Measurements from ENCODE around the gene TTYH2.
"Not testable (repeated sequence)": the region's sequence is repeated elsewhere in the genome, so short reads cannot be mapped to it uniquely, and the experiment has no call there.

Gene TTYH2

DNA sequence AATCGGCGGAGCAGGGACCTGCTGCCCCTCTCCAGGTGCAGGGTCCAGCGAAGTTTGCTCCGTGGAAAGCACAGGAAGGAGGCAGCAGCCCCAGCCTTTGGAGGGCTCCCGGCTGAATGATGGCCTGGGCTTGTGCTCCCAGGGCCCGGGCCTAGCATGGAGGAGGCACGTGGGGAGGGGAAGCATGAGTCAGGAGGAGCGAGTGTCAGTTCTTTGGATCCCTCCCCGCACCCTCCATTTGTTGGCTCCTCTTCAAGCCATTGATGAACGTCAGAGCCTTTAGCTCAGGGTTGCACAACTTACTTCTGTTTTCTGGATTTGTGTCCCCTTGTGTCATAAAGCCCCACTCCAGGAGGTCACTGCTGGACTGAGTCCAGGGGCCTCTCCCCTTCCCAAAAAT lies 25.8 kb downstream of the TTYH2 start:
- no peak for DNase-seq

DNA sequence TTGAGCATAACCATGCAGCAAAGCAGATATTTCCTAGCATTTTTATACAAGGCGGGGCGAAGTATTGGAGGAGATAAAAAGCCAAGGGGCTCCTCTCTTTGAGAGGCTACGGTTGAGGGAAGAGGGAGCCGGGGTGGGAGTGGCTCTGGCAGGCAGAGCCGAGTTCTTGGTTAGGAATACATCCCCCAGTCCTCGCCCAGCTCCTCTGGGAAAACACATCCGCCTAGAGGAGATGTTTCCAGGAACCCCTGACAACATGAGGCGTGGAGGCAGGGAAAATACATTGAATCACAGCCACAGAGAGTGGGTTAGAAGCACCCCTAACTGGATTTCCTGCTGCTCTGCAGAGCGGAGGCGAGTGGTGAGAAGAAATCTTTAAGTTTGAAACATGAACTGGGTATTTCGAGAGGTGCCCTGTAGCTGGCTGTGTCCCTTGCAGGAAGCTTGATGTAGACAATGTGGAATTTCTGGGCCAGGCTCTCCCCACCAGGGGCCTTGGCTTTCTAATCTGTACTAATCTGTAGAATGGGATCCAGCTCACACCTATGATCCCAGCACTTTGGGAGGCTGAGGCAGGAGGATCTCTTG lies 27.3 kb downstream of the TTYH2 start:
- no peak for DNase-seq

DNA sequence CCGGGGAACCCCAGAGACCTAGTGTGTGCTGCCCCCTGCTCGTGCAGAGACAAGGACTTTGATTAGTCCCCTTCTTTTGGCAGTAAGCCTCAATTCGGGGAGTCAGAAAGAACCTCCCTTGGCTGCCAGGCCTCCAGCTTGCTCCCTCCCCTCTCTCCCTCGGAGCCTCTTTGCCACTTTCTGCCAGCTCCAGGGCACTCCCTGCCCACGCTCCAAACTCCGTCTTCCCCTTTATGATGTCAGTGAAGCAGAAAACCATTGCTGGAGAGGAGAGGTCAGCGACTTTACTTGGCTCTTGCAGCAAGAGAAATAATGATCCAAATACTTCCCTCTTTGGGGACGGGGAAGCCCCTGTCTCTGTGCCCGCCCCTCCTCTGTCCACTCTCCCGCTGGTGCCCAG lies 28.1 kb downstream of the TTYH2 start:
- no peak for DNase-seq

DNA sequence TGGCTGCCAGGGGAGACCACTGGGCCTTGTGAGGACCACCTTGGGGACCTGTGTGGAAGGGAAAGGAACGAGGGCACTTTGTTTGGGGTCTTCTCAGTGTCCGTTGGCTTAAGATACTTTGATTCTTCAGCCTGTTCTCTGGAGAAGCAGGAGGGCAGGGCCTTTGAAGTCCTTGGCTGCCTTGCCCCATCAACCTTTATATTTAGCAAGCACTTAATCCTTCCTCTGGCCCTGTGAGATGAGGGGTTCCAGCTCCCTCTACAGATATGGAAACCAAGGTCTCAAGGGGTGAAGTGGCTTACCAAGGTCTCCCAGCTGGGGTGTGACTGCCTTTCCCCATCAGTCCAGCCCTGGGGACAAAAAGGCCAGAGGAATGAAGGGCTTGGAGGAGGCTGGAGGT lies 28.5 kb downstream of the TTYH2 start:
- DNase-seq: no peak

DNA sequence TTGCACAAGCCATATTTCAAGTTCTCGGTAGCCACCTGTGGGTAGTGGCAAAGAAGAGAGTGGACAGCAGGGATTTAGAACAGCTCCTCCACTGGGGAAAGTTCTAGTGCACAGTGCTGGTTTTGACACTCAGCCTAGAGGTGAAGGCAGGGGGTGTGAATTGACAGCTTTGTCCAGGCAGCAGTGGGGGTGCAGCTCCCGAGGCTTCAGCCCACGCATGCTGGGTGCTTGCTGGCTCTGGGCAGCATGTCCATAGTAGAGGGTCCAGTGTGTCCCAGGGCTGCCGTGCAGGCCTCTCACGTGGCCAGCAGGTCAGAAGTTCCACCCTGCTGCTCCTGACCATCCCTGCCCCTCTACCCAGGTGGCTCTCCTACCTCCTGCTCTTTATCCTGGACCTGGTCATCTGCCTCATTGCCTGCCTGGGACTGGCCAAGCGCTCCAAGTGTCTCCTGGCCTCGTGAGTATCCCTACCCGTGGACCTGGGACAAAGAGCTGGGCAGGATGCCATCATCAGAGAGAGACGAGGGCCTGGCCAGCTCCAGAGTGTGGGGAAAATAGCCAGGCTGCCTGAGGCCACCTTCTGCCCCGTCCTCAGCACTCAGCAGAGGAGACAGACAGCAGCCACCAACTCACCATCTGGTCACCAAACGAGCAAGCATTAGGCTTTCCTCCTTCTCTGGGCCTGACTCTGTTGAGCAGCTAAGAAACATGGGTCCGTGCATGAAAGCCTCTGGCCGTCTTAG lies 29.8 kb downstream of the TTYH2 start:
- DNase-seq: no peak

DNA sequence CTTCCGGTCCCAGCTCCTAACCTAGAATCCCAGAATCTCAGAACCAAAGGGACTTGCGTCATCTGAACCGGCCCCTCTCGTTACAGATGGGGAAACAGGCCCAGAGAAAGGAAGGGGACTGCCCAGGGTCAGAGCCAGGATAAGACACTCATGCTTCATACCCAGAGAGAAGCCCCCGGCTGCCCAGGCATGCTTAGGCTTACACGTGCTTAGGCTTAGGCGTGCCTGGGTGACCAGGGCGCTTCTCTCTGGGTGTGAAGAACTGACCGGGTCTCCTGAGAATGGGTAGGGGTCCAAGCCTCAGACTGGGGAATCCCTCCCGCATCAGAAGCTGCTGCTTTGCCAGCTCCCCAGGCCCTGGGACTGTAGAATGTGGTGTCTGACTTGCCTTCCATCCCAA lies 30.8 kb downstream of the TTYH2 start:
- DNase-seq: no peak

DNA sequence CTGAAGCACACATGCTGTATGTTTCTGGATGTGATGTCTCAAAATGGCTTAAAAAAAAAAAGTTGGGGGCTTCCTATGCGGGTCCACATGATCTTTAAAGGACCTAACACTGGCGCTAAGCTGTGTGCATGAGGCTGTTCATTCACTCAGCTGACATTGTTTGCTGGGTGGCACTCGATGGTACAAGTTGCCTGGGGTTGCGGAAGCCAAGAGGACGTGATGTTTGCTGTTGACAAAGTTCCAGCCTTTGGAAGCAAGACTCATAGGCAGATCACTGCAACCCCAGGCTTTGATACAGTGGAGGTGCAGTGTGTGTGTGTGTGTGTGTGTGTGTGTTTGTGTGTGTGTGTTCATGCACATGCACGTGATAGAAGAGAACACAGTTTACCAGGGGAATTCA lies 31.2 kb downstream of the TTYH2 start:
- no peak for DNase-seq

DNA sequence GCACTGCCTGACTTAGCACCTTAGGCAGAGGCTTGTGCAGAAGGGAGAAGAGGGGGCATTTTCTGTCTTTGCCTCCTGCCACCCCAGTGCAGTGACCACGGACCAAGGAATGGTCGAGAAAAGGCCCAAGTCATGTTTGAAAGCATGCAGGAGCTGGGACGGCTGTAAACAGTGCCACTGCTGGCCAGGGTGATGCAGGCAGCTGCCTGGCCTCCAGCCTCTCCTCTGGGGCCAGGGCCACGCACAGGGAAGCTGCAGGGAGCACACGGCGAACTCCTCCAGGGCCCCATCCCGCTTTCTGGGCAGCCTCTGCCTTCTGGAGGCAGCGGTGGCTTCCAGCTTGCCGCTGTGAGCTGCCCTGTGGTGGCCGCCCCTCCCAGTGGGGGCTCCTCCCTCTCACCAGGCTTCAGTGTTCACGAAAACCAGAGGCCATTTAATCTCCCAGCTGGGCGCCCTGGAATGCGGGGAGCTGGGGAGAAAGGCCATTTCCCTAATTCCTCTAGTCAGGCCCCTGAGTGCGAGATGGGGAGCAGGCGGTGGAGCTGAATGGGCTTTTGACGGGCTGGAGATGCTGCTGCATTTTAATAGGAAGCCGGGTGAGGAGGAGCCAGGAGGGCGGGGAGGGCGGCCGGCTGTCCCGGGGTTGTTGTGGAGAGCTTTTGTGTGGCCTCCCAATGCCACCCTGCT lies 31.9 kb downstream of the TTYH2 start:
- DNase-seq: no peak

DNA sequence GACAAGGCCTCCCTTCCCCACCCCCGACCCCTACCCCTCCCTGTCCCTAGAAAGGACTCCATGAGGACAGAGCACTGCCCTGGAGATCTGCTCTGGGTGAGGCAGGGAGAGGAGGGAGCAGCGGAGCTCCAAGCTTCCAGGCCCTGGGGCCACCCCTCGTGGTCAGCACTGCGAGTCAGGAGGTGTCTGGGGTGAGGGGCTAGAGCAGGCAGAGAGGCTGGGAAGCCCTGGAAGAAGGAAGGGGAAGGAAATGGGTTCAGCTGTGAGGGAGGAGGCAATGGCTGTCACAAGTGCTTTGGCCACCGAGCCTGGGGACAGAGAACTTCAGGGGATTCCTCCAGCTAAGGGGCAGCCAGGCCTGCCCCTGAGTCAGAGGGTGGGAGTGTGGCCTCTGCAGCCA lies 32.5 kb downstream of the TTYH2 start:
- DNase-seq: no peak

DNA sequence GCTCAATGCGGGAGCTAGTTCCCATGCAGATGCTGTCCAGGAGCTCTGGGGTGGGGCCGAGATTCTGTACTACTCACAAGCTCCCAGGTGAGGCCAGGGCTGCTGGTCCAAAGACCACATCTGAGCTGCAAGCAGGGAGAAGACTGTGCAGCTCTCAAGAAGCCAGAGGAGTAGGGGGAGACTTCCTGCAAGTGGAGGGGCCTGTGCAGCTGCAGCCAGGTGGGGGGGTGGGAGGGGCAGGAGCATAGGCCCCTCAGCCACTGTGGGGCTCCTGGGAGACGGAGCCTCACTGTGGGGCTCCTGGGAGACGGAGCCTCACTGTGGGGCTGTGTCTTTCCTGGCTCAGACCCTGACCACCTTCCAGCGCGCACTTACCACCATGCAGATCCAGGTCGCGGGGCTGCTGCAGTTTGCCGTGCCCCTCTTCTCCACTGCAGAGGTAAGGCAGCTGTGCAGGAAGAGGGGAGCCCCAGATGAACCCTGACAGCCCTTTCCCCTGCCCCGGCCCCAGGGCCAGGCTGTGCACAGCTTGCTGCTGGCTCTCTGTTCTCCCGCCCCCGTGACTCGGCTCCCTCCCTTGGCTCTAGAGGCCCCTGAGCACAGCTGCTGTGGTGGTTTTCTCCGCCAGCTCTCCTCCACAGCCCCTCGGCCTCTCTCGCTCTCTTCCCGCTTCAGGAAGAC lies 36.4 kb downstream of the TTYH2 start:
- no peak for DNase-seq

DNA sequence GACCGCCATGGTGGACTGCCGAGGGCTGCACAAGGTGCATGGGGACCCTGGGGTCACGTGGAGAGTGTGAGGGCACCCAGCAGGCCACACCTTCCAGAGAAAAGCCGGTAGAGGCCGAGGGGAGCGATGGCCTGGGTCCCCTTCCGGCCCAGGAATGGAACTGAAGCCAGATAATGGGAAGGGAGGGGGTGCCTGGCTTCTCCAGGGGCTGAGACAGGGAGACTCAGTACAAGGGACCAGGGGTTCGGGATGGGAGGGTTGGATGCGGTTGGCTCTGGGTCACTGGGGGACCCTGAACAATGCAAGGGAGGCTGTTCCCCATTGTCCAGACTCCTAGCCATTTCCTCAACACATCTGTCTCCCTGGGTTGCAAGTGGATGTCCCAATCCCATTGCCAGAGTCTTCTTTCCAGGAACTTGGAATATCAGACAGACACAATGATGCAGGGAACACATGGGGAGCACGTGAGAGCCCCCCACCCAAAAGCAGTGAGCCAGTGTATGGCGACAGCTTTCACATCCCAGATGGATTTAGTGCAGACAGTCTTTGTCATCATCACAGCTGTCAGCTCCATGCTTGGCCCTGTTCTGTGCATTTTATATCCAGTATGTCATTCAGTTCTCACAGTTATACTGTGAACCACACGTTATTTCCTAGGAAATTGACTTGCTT lies 37.1 kb downstream of the TTYH2 start:
- no peak for DNase-seq

DNA sequence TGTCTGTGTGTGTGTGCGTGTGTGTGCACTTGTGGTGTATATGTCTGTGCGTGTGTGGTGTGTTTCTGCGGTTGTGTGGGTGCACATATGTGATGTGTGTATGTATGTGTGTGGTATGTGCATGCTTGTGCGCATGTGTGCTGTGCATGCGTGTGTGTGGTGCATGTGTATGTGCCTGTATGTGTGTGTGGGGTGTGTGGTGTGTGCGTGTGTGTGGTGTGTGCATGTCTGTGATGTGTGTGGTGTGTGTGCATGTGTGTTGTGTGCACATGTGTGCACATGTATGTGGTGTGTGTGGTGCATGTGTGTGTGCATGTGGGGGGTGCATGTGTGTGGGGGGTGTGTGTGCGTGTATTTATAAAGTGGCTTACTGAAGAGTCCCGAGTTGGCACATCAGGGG lies 37.7 kb downstream of the TTYH2 start:
- no peak for DNase-seq

DNA sequence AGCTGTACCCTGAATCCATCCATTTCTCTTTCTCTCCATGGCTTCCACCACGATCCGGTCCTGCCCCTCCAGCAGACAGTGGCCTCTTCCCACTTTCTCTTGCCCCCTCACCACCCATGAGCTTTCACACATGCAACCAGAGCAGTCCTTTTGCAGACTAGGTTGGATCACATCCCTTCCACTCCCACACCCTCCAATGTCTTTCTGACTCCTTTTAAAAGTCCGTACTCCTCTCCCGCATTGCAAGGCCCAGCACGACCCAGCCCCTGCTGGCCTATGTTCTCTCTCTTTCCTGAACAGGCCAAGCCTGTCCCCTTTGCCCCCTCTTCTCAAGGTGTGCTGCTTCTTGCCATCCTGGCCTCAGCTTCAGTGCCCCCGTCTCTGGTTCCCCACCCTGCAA lies 38.2 kb downstream of the TTYH2 start:
- no peak for DNase-seq

DNA sequence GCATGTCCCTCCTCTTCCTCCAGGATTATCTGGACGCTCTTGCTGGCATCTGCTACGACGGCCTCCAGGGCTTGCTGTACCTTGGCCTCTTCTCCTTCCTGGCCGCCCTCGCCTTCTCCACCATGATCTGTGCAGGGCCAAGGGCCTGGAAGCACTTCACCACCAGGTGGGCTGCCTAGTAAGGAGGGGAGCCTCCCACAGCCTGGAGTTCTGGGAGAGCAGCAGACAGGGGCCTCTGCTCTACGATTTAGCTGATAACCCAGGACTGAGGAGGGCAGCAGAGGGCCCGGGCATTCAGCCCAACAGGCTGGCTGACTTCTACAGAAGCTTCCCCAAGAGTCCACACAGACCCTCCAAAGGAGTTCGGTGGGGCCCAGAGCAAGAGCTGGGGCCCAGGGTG lies 38.8 kb downstream of the TTYH2 start:
- no peak for DNase-seq

DNA sequence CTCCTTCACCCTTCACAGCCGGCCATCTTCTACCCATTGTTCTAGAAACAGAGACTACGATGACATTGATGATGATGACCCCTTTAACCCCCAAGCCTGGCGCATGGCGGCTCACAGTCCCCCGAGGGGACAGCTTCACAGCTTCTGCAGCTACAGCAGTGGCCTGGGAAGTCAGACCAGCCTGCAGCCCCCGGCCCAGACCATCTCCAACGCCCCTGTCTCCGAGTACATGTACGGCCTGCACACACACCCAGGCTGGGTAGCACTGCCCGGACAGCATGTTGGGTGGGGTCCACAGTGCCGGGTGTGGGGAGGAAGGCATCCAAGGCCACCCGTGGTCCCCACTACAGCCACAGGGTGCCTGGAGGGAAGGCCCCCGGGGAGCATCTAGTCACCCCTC lies 39.7 kb downstream of the TTYH2 start:
- no peak for DNase-seq

DNA sequence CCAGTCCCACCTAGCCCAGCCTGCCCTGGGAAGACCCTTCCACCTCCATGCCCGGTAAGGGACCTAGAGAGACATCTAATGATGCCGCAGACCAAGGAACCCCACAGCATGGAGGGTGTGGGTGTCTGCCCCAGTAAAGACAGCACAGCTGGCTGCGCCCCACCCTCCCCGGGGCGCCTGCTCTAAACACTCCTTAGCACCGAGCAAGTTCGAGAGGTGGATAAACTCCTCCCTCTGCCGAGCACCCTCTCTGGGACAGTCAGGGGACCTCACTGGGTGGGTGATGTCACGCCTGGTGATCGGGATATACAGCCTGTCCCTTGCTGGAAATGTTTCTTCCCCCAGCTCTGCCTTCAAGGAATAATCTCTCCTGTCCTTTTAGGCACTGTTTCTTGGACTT lies 43.9 kb downstream of the TTYH2 start:
- DNase-seq: no peak

DNA sequence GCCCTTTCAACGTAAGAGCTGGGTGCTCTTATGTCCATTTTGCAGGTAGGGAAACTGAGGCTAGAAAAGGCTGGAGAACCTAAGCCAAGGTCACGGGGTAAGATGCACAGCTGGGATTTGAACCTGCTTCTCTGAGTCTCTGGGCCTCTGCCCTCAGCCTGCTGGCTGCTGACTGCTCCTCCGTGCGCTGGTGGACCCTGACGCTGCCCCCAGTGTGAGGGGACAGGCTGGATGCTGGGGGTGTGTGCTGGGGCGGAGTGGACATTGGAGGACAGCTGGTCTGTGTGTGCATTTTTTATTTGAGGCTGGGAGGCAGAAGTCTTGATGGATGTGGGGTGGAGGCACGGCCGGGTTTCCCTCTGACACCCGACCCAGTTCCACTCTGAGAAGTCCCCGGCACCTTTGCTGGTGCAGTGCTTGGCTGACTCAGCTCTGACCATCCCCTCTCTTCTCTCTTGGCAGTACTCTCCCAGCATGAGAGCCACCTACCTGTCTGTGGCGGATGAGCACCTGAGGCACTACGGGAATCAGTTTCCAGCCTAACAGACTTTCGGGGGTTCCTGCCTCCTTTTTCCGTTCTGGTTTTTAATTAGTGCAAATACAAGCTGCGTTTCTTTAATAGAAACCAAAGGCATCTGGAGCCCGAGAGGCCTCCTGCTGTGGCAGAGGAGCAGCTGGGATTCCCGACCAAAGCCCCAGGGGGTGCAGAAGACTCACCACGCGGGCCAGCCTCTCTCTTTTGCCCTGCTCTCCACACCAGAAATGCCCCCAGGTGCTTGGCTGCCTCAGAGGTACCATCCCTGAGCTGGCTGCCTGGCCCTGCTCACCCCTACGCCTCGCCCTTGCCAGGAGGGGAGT lies 46.5 kb downstream of the TTYH2 start:
- DNase-seq: no peak

DNA sequence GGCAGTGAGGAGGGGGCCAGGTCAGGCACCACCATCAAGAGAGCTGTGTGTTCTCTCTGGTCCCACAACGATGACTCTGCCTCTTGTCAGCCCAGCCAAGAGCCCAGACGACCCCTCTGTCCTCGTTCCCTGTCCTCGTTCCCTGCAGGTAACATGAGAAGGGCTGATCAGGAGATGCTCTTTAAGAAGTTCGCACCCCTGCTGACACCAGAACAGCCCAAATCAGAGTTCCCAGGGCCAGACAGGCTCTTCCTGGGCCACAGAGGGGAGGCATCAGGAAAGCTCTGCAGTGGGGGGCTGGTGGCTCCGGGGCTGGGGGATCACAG lies 47.1 kb downstream of the TTYH2 start:
- no peak for DNase-seq

DNA sequence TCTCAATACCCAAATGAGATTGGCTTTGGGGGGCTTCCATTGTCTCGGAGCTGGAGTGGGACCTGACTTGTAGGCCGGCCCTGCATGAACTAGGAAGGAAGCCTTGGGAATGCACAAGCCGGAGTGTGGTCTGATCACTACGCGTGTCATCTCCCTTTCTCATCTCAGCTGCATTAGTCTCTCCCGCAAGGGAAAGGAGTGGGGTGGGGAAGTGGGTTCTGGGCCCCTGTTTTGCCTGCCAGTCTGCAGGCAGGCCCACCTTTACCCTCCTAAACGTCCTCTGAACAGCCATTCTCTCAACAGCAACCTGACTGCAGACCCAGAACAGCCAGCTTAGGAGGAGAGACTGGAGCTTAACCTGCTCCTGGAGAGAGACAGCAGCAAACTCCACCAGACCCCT lies 49.2 kb downstream of the TTYH2 start:
- no peak for DNase-seq

DNA sequence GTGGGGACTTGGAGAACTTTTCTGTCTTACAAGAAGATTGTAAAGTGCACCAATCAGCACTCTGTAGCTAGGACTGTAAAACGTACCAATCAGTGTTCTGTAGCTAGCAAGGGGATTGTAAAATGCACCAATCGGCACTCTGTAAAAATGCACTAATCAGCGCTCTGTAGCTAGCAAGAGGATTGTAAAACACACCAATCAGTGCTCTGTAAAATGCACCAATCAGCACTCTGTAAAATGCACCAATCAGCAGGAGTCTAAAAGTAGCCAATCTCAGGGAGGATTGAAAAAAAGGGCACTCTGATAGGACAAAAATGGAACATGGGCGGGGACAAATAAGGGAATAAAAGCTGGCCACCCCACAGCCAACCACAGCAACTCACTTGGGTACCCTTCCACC lies 53.7 kb downstream of the TTYH2 start:
- not testable (repeated sequence) for DNase-seq

DNA sequence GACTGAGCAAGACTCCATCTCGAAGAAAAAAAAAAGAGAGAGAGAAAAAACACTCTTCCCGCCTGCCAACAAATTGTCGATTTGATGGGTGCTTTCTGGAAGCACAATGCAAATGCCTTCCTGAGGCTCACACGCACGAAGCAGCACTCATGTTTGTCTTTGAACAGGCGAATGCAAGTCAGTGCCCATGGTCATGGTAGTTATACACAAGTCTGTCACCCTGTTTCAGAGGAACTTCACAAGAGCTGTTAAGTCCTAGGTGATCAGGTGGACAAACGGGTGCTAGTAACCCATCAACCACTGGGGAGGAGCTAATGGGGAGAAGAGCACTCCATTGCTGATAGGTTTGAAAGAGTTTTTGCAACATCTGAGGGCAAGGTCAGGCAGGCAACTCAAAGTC lies 54.2 kb downstream of the TTYH2 start:
- no peak for DNase-seq

DNA sequence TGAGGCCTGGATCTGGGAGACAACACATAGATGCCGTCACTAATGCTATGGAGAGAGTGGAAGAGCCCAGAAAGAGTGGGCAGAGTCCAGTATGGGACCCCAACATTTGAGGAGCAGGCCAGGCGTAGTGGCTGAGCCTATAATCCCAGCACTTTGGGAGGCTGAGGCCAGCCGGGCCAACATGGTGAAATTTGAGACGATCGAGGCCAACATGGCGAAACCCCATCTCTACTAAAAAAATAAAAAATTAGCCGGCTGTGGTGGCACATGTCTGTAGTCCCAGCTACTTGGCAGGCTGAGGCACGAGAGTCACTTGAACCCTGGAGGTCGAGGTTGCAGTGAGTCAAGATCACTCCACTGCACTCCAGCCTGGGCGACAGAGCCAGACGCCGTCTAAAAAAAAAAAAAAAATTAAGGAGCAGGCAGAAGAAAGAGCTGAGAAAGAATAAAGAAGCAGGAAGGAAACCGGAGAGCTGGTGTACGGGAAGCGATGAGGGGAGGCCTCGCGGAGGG lies 54.7 kb downstream of the TTYH2 start:
- no peak for DNase-seq
